Central memory CD8-positive, alpha-beta T cell (primary cell): ENCODE measurements around the gene OR1I1.
"Not testable (repeated sequence)": the region's sequence is repeated elsewhere in the genome, so short reads cannot be mapped to it uniquely, and the experiment has no call there.

ENCODE experiments used
- ATAC-seq: fragments of 150-1000 bp; cut with Tn5 transposase; replicated peaks from 2 replicates; pipeline ENCODE4 v1.10.0; 2022; ENCODE audit warnings: mild to moderate bottlenecking, moderate FRiP score, moderate number of reproducible peaks; ENCODE audit not compliant: poor library complexity, severe bottlenecking; ENCODE audit errors: extremely low read depth
- DNase-seq, 2 donors: peaks; one replicate each; pipeline ENCODE4 v3.0.0; 2021; ENCODE audit warnings: low spot score in 2 of 2
- H3K27ac Mint-ChIP-seq: one replicate; pipeline ENCODE4 v1.8.0; 2022; ENCODE audit warnings: low read depth, mild to moderate bottlenecking, moderate library complexity, mixed read lengths
- H3K27me3 Mint-ChIP-seq: one replicate; pipeline ENCODE4 v1.8.0; 2022; ENCODE audit warnings: mixed read lengths
- H3K36me3 Mint-ChIP-seq: one replicate; pipeline ENCODE4 v1.8.0; 2022; ENCODE audit warnings: mild to moderate bottlenecking, moderate library complexity, mixed read lengths; ENCODE audit not compliant: insufficient read depth
- H3K4me1 Mint-ChIP-seq: one replicate; pipeline ENCODE4 v1.8.0; 2022; ENCODE audit warnings: mixed read lengths
- H3K4me3 Mint-ChIP-seq: one replicate; pipeline ENCODE4 v1.8.0; 2022; ENCODE audit warnings: mild to moderate bottlenecking, moderate library complexity, mixed read lengths
- H3K9me3 Mint-ChIP-seq: one replicate; pipeline ENCODE4 v1.8.0; 2022; ENCODE audit warnings: mixed read lengths

Gene OR1I1

DNA sequence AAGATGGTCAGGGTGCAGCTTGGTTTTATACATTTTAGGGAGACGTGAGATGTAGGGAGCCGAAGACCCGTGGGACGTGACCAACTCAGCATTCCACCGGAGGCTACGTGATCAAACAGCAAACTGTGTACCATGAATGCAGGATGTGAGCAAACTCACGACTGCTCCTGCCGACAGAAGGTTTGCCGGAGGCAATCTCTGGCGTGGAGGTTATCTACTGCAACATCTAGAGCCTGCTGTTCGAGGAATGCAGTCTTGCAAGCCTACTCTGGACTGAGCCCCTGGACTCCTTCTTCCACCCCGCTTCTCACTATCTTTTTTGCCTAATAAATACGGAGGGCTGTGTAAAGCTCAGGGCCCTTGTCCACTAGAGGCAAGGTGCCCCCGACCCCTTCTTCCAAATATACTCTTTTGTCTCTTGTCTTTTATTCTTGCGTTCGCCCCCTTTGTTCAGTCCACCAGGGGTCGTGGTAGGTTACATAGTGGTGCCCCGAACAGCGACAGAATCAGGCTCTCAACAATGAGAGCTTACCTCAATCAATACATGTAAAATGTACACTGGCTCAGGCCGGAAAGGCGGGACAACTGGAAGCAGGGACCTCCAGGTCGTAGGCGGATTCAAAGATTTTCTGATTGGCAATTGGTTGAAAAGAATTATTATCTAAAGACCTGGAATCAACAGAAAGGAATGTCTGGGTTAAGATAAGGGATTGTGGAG, 8.9 kb upstream of the OR1I1 start:
- Mint-ChIP-seq H3K36me3 (no peaks in the 10 kb centered on the region), H3K9me3 (no peaks in the 10 kb centered on the region), H3K4me3 (no peak overlapping the region), H3K27me3 (peaks cover 27% of the 10 kb centered on the region), H3K27ac (no peak overlapping the region), H3K4me1 (no peaks in the 10 kb centered on the region)
- DNase-seq (no peak), ATAC-seq (no peak)

DNA sequence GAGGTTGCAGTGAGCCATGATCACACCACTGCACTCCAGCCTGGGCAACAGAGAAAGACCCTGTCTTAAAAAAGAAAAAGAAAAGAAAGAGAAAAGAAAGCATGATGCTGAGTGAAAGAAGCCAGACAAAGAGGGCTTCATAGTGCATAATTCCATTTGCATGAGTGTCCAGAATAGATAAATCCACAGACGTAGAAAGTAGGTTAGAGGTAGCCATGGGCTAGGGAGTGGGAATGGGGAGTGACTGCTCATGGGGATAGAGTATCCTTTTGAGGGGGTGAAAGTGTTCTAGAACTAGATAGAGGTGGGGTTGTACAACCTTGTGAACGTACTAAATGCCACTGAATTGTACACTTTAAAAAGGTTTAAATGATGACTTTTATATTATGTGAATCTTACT, 7.6 kb upstream of the OR1I1 start:
- Mint-ChIP-seq H3K4me3 (no peak overlapping the region), H3K36me3 (no peaks in the 10 kb centered on the region), H3K27me3 (peaks cover 35% of the 10 kb centered on the region), H3K4me1 (no peaks in the 10 kb centered on the region), H3K9me3 (no peaks in the 10 kb centered on the region), H3K27ac (no peak overlapping the region)
- DNase-seq = no peak
- ATAC-seq = no peak

DNA sequence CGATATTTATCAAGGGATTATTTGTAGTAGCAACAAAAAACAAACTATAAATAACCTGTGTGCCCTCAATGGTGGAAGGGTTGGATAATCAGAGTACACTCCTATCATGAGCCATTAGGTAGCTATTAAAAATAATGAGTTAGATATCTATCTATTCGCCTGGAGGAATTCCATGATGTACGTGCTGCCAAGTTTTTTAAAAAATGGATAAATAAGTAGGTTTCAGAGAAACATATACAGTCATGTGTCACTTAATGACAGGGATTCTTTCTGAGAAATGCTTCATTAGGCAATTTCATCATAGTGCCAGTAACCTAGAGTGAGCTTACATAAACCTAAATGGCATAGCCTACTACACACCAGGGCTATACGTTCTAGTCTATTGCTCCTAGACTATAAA, 6.2 kb upstream of the OR1I1 start:
- no peak overlapping the region for H3K27ac Mint-ChIP-seq
- H3K27me3 Mint-ChIP-seq = peaks cover 30% of the 10 kb centered on the region
- H3K36me3 Mint-ChIP-seq = no peaks in the 10 kb centered on the region
- no peak for DNase-seq
- ATAC-seq = no peak
- H3K4me1 Mint-ChIP-seq = no peaks in the 10 kb centered on the region
- no peaks in the 10 kb centered on the region for H3K9me3 Mint-ChIP-seq
- no peak overlapping the region for H3K4me3 Mint-ChIP-seq

GRCh38 chr19:15080002-15080401, 2.0 kb upstream of the OR1I1 start:
- DNase-seq, H3K36me3 Mint-ChIP-seq, H3K9me3 Mint-ChIP-seq, ATAC-seq, H3K27ac Mint-ChIP-seq, H3K4me3 Mint-ChIP-seq, H3K4me1 Mint-ChIP-seq: not testable (repeated sequence)
- H3K27me3 Mint-ChIP-seq = peaks cover 52% of the 10 kb centered on the region

- Mint-ChIP-seq H3K4me3 (no peak overlapping the region), H3K36me3 (no peaks in the 10 kb centered on the region), H3K27ac (no peak overlapping the region), H3K4me1 (no peaks in the 10 kb centered on the region), H3K27me3 (peaks cover 42% of the 10 kb centered on the region), H3K9me3 (no peaks in the 10 kb centered on the region)
- ATAC-seq = no peak
- DNase-seq = no peak
Observed at GRCh38 chr19:15087182-15087581, 5.2 kb downstream of the OR1I1 start.

DNA sequence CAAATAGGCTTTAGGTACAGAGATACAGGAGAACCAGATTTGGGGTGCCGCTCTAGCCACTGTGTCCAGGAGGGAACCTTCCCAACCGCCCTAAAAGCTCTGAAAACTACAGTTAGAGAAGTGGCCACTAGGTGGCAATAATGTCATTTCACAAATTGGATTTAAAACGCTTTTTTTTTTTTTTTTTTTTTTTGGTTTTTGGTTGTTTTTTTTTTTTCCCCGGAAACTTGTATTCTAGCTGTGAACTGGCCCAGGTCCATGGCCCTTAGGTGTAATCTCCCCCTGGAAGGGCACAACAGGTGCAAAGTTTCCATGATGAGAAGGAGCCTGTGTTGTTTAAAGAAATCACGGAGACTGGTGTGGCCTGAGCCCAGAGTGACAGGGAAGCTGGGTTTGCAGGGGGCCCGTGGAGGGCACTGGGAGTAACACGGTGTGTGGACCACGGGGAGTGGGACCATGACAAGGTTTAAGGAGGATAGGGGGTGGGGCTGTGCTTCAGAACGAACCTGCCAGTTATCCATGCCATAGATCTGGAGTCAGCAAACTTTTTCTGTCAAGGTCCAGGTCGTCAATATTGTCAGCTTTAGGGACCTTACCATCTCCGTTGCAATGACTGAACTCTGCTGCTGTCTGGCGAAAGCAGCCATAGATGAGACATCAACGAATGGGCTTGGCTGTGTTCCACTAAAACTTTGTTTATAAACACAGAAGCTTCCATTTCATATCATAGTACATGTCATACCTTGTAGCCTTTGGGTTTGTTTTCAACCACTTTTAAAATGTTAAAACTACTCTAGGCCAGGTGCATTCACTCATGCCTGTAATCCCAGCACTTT, 10.1 kb downstream of the OR1I1 start:
- no peaks in the 10 kb centered on the region for H3K4me1 Mint-ChIP-seq
- no peaks in the 10 kb centered on the region for H3K36me3 Mint-ChIP-seq
- no peak for ATAC-seq

GRCh38 chr19:15093001-15093400, 11.0 kb downstream of the OR1I1 start:
- Mint-ChIP-seq H3K4me3 (no peak overlapping the region), H3K27me3 (peaks cover 11% of the 10 kb centered on the region), H3K27ac (no peak overlapping the region), H3K36me3 (no peaks in the 10 kb centered on the region), H3K4me1 (no peaks in the 10 kb centered on the region), H3K9me3 (no peaks in the 10 kb centered on the region)
- no peak for ATAC-seq
- DNase-seq = no peak

More for the DNA sequence above, 10.1 kb downstream of the OR1I1 start:
- DNase-seq = peak in 1 of 2 donors; percentile 42
- Mint-ChIP-seq H3K4me3 (no peak overlapping the region), H3K9me3 (no peaks in the 10 kb centered on the region), H3K27me3 (peaks cover 17% of the 10 kb centered on the region), H3K27ac (no peak overlapping the region)

GRCh38 chr19:15096223-15096622, 14.2 kb downstream of the OR1I1 start:
- H3K27ac Mint-ChIP-seq = no peak overlapping the region
- H3K4me3 Mint-ChIP-seq = no peak overlapping the region
- H3K9me3 Mint-ChIP-seq = no peaks in the 10 kb centered on the region
- H3K36me3 Mint-ChIP-seq = no peaks in the 10 kb centered on the region
- peaks cover 9% of the 10 kb centered on the region for H3K27me3 Mint-ChIP-seq
- no peak for DNase-seq
- no peak for ATAC-seq
- no peaks in the 10 kb centered on the region for H3K4me1 Mint-ChIP-seq

GRCh38 chr19:15097980-15098379, 16.0 kb downstream of the OR1I1 start:
- not testable (repeated sequence) for H3K27ac Mint-ChIP-seq, H3K36me3 Mint-ChIP-seq, DNase-seq, ATAC-seq, H3K4me3 Mint-ChIP-seq, H3K9me3 Mint-ChIP-seq, H3K4me1 Mint-ChIP-seq, H3K27me3 Mint-ChIP-seq

DNA sequence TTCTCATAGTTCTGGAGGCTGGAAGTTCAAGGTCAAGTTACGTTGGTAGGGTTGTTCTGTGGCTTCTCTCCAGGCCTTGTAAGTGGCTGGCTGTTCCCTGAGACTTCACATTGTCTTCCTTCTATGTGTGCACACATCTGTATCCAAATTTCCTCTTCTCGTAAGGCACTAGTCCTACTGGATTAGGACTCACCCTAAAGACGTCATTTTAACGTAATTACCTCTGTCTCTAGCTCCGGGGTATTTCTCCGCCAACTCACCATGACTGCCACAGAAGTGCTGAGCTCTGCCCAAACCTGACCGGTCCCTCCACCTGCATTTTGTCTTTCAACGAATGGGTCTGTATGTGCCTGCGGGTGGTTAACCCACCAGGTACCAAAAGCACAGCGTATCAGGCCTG, 16.4 kb downstream of the OR1I1 start:
- DNase-seq (no peak), ATAC-seq (no peak)
- peaks cover 2% of the 10 kb centered on the region for H3K36me3 Mint-ChIP-seq
- H3K4me3 Mint-ChIP-seq = no peak overlapping the region
- H3K27me3 Mint-ChIP-seq = peaks cover 14% of the 10 kb centered on the region
- peaks cover 3% of the 10 kb centered on the region for H3K9me3 Mint-ChIP-seq
- H3K27ac Mint-ChIP-seq = no peak overlapping the region
- no peaks in the 10 kb centered on the region for H3K4me1 Mint-ChIP-seq

DNA sequence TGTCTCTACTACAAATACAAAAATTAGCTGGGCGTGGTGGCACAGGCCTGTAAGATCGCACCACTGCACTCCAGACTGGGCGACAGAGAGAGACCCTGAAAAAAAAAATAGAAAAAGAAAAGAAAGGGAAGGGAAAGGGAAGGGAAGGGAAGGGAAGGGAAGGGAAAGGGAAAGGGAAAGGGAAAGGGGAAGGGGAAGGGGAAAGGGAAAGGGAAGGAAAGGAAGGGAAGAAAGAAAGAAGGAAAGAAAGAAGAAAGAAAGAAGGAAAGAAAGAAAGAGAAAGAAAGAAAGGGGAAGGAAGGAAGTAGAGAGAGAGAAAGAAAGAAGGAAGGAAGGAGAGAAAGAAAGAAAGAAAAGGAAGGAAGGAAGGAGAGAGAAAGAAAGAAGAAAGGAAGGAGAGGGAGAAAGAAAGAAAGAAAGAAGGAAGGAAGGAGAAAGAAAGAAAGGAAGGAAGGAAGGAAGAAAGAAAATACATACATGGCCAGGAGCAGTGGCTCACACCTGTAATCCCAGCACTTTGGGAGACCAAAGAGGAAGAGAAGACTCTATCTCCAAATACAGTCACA, 17.1 kb downstream of the OR1I1 start:
- Mint-ChIP-seq H3K4me1 (no peaks in the 10 kb centered on the region), H3K27ac (no peak overlapping the region), H3K9me3 (peaks cover 7% of the 10 kb centered on the region), H3K36me3 (peaks cover 2% of the 10 kb centered on the region), H3K4me3 (no peak overlapping the region), H3K27me3 (peaks cover 16% of the 10 kb centered on the region)
- DNase-seq = no peak
- ATAC-seq = no peak

DNA sequence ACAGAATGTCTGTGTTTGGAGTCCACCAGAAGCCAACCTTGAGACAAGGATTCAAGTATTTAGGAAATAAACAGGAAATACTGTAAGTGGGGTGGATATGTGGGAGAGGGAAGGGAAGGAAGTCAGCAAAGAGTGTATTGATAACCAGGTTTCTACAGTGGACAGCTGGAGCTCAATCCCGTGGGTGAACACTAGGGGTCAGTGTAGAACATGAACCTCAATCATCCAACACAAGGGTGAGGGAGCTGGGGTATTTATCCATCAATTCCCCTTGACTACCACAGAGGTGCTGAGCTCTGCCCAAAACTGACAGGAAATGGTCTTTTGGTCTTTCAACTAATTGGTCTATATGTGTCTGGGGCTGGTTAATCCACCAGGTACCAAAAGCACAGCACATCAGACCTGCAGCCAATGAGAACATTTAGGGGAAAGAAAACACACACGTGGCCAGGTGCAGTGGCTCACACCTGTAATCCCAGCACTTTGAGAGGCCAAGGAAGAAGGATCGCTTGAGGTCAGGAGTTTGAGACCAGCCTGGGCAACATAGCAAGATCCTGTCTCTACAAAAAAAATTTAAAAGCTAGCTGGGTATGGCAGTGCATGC, 19.6 kb downstream of the OR1I1 start:
- no peak overlapping the region for H3K27ac Mint-ChIP-seq
- H3K27me3 Mint-ChIP-seq = peaks cover 29% of the 10 kb centered on the region
- H3K9me3 Mint-ChIP-seq = peaks cover 12% of the 10 kb centered on the region
- H3K36me3 Mint-ChIP-seq = peaks cover 2% of the 10 kb centered on the region
- DNase-seq (peak in 1 of 2 donors; percentile 41), ATAC-seq (no peak)
- peaks cover 2% of the 10 kb centered on the region for H3K4me1 Mint-ChIP-seq
- no peak overlapping the region for H3K4me3 Mint-ChIP-seq
